ENCODE results near the gene DCLK1.

The DCLK1 gene

DNA sequence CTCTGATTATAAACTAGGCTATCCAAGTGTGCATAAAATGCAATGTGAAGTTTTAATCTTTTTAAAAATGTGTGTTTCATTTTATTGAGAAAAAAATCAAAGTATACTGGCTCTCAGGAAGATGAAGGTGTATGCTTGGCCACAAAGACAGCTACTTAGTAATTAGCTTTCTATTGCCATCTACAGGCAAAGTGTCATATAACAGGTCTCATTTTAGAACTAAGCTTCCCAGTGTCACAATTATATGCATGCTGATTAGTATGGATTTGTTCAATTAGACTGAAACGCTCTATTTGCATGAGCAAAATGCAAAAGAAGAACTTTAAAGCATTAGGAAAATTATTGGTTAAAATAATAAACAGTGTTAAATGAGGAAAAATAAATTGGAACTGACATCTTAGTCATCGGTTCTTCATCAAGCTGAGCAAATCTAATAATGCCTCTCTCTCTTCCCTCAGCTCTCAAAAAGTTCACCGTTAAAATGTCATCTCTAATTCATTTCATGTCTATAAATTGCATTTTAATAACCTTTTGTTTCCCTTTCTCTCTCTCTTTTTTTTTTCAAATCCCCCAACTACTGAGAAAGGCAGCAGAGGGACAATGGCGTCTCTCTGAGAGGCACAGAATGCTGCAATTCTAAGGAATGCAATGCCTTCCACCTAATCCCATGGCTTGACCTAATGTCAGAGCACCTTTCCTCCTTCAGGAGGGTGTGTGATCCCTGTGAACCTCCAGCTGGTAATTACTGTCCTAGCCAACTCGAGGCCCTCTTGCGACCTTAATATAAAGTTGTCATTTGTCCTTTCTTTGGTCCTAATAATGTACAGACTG lies 341.6 kb downstream of the DCLK1 start:
- TF ChIP-seq JUND (IDR thresholded peaks at IDR 0.05; ENCODE audit: low read depth) = no peak
- in situ Hi-C loops (cut with HindIII; ENCODE audit: low pct_unique_long_range_greater_than_20kb, low sequenced_read_pairs) = no loop called here
- peak in 1 of 2 experiments; percentile 45 for DNase-seq (ENCODE audit: low read depth in 1 of 2, low spot score in 1 of 2)

DNA sequence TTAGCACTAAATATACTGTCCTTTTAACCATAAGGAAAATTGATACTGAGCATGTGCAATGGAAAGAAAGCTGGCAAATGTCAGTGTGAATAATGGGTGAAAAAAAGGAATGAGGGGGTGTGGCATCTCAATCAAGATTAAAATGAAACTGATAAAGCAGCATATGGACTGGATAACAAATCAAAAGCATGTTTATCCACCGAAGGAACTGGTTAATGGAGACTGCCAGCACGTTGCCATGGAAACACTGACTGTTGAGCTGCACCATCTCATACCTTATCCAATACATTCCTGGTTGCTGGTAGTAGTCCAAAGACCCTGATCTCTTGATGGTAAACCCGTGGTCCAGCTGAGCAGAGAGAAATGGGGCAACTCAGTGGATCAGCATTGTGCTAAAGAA lies 343.2 kb downstream of the DCLK1 start:
- no peak for TF ChIP-seq JUND (IDR thresholded peaks at IDR 0.05; ENCODE audit: low read depth)
- in situ Hi-C loops (cut with HindIII; ENCODE audit: low pct_unique_long_range_greater_than_20kb, low sequenced_read_pairs) = no loop called here
- DNase-seq (ENCODE audit: low read depth in 1 of 2, low spot score in 1 of 2) = no peak

DNA sequence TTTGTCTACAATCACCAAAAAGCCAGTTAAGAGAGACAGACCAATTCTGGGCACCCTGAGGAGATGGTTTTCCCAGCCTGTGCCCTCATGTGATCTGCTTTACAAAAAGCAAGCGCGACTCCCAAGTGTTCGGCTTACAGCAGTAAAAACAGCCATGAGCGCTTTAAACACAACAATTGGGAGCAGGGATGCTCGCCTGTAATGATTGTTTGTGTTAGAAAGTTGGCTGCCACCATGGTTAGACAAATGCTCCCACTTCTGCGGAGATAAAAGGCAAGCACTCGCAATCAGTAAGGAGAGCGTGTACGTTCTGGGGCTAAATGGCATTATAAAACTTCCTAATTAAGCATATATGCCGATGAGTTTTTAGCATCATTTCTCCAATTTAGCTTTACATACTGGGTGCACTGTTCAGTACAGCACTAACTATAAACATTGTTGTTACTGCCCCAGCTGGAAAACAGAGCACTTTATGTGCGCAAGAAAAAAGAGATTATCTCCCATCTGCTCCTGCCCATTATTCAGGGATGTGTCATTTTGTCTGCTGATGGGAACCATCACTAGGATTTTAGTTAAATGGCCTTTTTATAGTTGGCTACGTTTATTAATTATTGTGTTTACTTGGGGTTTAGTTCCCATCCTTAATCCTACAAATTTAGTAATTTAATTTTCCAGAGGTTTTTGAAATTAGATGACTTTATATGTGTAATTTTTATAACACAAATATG lies 345.4 kb downstream of the DCLK1 start:
- TF ChIP-seq JUND (IDR thresholded peaks at IDR 0.05; ENCODE audit: low read depth) = no peak
- DNase-seq (ENCODE audit: low read depth in 1 of 2, low spot score in 1 of 2) = no peak
- in situ Hi-C loops (cut with HindIII; ENCODE audit: low pct_unique_long_range_greater_than_20kb, low sequenced_read_pairs) = no loop called here

DNA sequence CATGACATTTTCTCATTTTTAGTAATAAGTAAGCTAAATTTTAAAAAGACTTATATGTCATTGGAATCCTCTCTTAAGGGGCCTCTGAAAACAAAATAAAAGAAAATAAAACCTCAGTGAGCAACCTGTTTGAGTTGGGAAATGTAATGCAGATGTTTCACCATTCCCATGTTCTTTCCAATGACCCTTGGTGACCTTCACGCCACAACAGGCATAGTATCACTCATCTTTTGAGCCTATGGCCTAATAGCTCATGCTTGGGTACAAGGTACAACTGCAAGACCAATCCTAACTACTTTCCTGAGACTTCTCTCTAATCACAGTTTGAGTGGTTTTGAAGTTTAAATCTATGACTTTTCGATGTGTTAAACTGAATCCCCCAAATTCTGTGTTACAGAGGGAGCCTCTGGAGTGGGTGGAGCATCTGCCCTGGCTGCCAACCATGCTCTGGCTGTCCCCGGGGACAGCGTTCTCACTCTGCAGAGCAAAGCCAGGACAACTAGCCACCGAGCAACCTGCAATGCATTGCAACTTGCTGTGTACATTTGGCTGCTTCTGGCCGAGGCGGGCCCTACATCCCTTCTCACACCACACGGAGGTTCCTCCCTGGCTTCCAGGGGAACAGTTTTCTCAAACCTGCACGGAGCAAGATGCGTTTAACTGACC lies 346.8 kb downstream of the DCLK1 start:
- in situ Hi-C loops (cut with HindIII; ENCODE audit: low pct_unique_long_range_greater_than_20kb, low sequenced_read_pairs) = no loop called here
- no peak for DNase-seq (ENCODE audit: low read depth in 1 of 2, low spot score in 1 of 2)
- no peak for TF ChIP-seq JUND (IDR thresholded peaks at IDR 0.05; ENCODE audit: low read depth)

DNA sequence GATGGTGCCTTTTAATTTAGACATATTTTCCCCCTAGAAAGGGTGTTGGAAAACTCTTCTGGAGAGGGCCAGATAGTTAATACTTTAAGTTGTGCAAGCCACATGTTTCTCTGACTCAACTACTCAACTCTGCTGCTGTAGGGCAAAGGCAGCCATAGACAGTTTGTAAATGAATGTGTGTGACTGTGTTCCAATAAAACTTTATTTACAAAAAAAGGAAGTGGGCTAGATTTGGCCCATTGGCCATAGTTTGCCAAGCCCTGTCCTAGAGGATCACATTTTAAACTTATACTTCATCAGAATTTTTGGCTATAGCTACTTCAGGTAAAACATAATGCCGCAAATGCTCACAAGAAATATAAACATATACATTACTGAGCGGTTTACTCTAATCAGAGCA lies 348.4 kb downstream of the DCLK1 start:
- no peak for DNase-seq (ENCODE audit: low read depth in 1 of 2, low spot score in 1 of 2)
- no peak for TF ChIP-seq JUND (IDR thresholded peaks at IDR 0.05; ENCODE audit: low read depth)
- in situ Hi-C loops (cut with HindIII; ENCODE audit: low pct_unique_long_range_greater_than_20kb, low sequenced_read_pairs) = no loop called here

GRCh38 chr13:35781036-35782000 lies 349.9 kb downstream of the DCLK1 start:
- DNase-seq (ENCODE audit: low read depth in 1 of 2, low spot score in 1 of 2) = no peak
- in situ Hi-C loops (cut with HindIII; ENCODE audit: low pct_unique_long_range_greater_than_20kb, low sequenced_read_pairs) = no loop called here
- TF ChIP-seq JUND (IDR thresholded peaks at IDR 0.05; ENCODE audit: low read depth) = no peak

DNA sequence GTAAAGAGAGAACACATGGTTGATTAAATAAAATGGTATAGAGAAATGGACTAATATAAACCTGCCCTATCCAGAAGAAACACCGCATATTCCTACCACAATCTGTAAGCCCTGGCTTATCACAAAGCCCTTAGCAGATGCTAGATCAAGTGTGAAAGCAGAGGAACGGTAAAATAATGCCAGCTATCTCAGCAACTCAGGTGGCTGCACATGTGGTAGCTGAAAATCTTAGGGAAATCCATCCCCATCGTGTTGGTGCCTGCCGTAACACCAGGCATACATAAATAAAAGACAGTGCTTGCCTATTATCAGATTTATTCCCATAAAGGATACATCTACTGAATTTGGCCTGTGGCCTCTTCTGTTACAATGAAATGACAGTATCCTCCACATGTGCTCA lies 350.6 kb downstream of the DCLK1 start:
- DNase-seq (ENCODE audit: low read depth in 1 of 2, low spot score in 1 of 2) = no peak
- no peak for TF ChIP-seq JUND (IDR thresholded peaks at IDR 0.05; ENCODE audit: low read depth)
- in situ Hi-C loops (cut with HindIII; ENCODE audit: low pct_unique_long_range_greater_than_20kb, low sequenced_read_pairs) = no loop called here

DNA sequence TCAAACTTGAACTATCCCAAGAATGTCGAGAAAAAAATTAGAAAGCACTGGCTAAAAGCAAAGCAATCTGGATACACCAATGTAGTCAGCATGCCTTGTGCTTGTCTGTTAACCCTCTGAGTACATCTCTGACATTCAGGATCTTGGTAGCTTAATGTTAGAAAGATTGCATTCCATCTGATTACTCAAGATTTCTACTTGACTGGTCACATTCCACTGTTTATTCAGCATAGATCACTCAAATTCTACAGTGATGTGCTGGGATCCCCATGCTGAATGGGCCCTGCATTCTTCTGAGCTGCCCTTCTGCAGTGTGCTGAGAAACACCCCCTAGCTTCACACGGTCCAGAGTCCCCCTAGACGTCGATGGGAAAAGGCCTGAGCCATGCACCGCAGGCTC lies 359.3 kb downstream of the DCLK1 start:
- in situ Hi-C loops (cut with HindIII; ENCODE audit: low pct_unique_long_range_greater_than_20kb, low sequenced_read_pairs) = no loop called here
- TF ChIP-seq JUND (IDR thresholded peaks at IDR 0.05; ENCODE audit: low read depth) = no peak
- DNase-seq (ENCODE audit: low read depth in 1 of 2, low spot score in 1 of 2) = no peak

- no peak for TF ChIP-seq JUND (IDR thresholded peaks at IDR 0.05; ENCODE audit: low read depth)
- DNase-seq (ENCODE audit: low read depth in 1 of 2, low spot score in 1 of 2) = no peak
- in situ Hi-C loops (cut with HindIII; ENCODE audit: low pct_unique_long_range_greater_than_20kb, low sequenced_read_pairs) = no loop called here
Observed at GRCh38 chr13:35770756-35771297, 360.4 kb downstream of the DCLK1 start.

GRCh38 chr13:35769812-35770211 lies 361.4 kb downstream of the DCLK1 start:
- no peak for DNase-seq (ENCODE audit: low read depth in 1 of 2, low spot score in 1 of 2)
- TF ChIP-seq JUND (IDR thresholded peaks at IDR 0.05; ENCODE audit: low read depth) = no peak
- in situ Hi-C loops (cut with HindIII; ENCODE audit: low pct_unique_long_range_greater_than_20kb, low sequenced_read_pairs) = no loop called here

DNA sequence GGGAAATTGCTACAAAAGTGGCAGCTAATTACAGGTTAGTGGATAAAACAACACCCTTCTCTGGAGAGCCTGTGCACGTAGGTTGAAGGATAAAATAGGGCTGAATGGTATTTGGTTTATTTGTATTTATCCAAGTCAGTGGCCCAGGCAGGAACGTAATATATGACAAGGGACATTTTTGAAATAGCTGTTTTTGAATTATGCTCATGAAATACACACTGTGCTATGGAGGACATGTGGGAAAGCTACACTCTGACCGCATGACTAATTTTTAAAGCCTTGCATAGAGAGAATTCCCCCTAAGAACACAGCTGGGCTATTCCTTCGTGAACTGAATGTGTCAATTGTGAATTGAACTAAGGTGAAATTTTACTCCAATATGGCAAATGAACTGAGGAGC lies 362.6 kb downstream of the DCLK1 start:
- TF ChIP-seq JUND (IDR thresholded peaks at IDR 0.05; ENCODE audit: low read depth) = no peak
- in situ Hi-C loops (cut with HindIII; ENCODE audit: low pct_unique_long_range_greater_than_20kb, low sequenced_read_pairs) = no loop called here
- DNase-seq (ENCODE audit: low read depth in 1 of 2, low spot score in 1 of 2) = no peak

DNA sequence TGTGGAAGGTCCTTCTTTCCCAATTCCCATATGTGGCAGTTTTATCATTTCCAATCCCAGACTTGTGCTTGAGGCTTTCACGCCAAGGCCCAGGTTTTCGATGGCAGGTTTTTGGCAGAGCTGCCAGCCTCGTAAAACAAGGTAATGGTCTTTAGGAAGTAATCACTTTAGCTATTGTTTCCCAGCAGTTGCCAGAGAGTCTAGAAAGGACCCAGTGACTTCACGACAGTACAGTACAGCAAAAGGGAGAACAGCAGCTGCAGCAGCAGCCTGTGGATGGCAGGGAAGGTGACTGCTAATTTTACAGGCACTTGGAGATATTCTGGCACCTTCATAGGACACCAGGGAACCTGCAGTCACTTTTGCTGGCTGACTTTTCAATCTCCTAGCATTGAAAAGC lies 363.1 kb downstream of the DCLK1 start:
- TF ChIP-seq JUND (IDR thresholded peaks at IDR 0.05; ENCODE audit: low read depth) = no peak
- in situ Hi-C loops (cut with HindIII; ENCODE audit: low pct_unique_long_range_greater_than_20kb, low sequenced_read_pairs) = no loop called here
- no peak for DNase-seq (ENCODE audit: low read depth in 1 of 2, low spot score in 1 of 2)
